ENCODE data around the gene LRRC4C.

DNA sequence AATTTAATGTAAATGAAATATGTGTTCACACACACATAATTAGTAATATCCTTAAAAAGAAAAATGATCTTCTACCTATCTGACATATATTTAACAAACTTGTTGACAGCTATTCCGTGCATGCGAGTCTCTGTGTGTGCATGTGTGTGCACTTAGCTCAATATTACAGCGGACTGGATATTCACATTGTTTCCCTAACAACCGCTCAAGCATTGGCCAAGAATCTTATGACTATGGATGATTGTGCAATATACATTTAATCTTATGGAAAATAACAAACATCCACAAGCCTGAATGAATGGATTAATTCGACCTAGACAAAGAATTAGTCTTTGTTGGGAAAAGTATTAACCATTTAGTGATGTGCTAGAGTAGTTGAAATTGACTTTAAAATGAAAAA, 1078.6 kb downstream of the LRRC4C start:
- TF ChIP-seq CTCF (IDR thresholded peaks at IDR 0.05; ENCODE audit: borderline replicate concordance, extremely low read depth, low read length, poor library complexity, severe bottlenecking) (no peak), EZH2 (IDR thresholded peaks at IDR 0.05; ENCODE audit: borderline replicate concordance, low read depth, low read length, severe bottlenecking) (no peak)
